ENCODE measurements around the gene TMA7B. TPM values are rescaled to one million over a fixed set of nuclear protein-coding genes. Genes with fewer than 3 reads are reported as not detected.

TMA7B gene
- total RNA-seq, 3 donors from 2014 or later (not counting 1 experiment from before 2014, with no cell fraction given): 2.6 to 8.7 (median 6.7) TPM

DNA sequence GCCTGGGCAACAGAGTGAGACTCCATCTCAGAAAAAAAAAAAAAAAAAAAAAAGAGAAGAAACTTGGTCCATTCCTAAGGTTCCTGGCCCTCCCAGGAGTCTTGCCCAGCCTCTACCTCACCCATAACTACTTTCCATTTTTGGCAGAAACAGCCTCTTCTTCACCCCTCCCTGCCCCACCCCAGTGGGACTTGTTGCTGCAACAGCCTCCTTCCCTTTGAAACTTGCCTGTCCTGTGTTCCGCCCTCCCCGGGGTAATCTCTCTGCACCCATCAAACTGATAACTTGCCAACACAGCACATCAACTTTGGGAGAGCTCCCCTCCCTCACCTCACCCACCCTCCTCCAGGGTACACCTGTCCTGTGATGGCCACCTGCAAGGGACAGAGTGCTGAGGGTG lies 24.5 kb downstream of the TMA7B start:
- Histone ChIP-seq H3K4me1 (ENCODE audit: control insufficient read depth, insufficient read depth, low read length) (no peaks in the 10 kb centered on the region), H3K9me3 (ENCODE audit: control insufficient read depth, insufficient read depth, low read length) (no peaks in the 10 kb centered on the region), H3K27ac (ENCODE audit: low read length) (no peak overlapping the region), H3K36me3 (ENCODE audit: control insufficient read depth, insufficient read depth, low read length) (no peaks in the 10 kb centered on the region), H3K27me3 (ENCODE audit: control insufficient read depth, insufficient read depth, low read length) (no peaks in the 10 kb centered on the region), H3K4me3 (ENCODE audit: low read length) (no peak overlapping the region)
- DNase-seq (no peak), ATAC-seq (no peak)
- TF ChIP-seq, protein P1, sequence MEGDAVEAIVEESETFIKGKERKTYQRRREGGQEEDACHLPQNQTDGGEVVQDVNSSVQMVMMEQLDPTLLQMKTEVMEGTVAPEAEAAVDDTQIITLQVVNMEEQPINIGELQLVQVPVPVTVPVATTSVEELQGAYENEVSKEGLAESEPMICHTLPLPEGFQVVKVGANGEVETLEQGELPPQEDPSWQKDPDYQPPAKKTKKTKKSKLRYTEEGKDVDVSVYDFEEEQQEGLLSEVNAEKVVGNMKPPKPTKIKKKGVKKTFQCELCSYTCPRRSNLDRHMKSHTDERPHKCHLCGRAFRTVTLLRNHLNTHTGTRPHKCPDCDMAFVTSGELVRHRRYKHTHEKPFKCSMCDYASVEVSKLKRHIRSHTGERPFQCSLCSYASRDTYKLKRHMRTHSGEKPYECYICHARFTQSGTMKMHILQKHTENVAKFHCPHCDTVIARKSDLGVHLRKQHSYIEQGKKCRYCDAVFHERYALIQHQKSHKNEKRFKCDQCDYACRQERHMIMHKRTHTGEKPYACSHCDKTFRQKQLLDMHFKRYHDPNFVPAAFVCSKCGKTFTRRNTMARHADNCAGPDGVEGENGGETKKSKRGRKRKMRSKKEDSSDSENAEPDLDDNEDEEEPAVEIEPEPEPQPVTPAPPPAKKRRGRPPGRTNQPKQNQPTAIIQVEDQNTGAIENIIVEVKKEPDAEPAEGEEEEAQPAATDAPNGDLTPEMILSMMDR (IDR thresholded peaks at IDR 0.05): no peak
- no peaks in the 10 kb centered on the region for H3K36me3 Mint-ChIP-seq
- intact Hi-C loops (cut with micrococcal nuclease): no loop called here
- no peak overlapping the region for H3K4me3 Mint-ChIP-seq
- H3K27ac Mint-ChIP-seq: no peak overlapping the region
- peaks cover 0 to 17% of the 10 kb centered on the region in 2 donors for H3K4me1 Mint-ChIP-seq
- peaks cover 0 to 13% of the 10 kb centered on the region in 2 donors for H3K27me3 Mint-ChIP-seq (ENCODE audit: low read depth in 2 of 2)
- WGBS (ENCODE audit: insufficient coverage): 91% methylated on average over 2 of the region's 2 CpGs
- H3K9me3 Mint-ChIP-seq: no peaks in the 10 kb centered on the region

DNA sequence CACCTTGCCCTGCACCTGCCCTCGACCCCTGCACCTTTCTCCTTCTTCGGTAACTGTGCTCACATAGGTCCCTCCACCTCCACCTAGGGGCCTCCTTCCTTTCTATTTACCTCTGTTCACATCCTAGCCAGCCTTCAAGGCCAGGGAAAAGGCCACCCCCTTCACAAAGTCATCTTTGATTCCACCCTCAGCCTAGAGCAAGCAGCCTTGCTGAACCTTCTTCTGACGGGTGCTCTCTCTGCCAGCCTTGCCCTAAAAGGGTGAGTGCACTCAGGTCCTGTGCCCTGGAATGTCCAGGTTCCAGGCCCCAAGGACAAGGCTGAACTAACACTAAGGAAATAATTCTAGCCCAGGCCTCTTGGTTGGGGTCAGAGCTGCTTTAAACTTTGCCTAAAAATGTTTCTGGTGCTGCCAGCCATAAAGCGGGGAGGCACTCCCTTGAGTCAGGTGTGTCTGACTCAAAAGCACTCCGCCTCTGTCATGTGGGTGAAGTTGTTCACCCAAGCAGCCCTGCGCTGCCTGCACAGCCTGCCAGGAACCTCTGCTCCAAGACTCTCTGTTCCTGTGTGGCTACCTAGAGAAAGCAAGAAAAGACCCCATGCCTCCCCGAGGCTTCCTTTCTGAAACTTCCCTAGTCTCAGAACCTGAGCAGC lies 25.3 kb downstream of the TMA7B start:
- H3K4me1 Mint-ChIP-seq: peaks cover 0 to 17% of the 10 kb centered on the region in 2 donors
- intact Hi-C loops (cut with micrococcal nuclease): no loop called here

GRCh38 chr22:39988386-39989114 lies 28.4 kb downstream of the TMA7B start:
- no peak for ATAC-seq
- Histone ChIP-seq H3K36me3 (ENCODE audit: control insufficient read depth, insufficient read depth, low read length) (no peaks in the 10 kb centered on the region), H3K27ac (ENCODE audit: low read length) (no peak overlapping the region), H3K27me3 (ENCODE audit: control insufficient read depth, insufficient read depth, low read length) (peaks cover 3% of the 10 kb centered on the region), H3K9me3 (ENCODE audit: control insufficient read depth, insufficient read depth, low read length) (no peaks in the 10 kb centered on the region), H3K4me1 (ENCODE audit: control insufficient read depth, insufficient read depth, low read length) (no peaks in the 10 kb centered on the region), H3K4me3 (ENCODE audit: low read length) (no peak overlapping the region)
- peak overlapping the region in 1 of 2 donors; percentile 23 for H3K27ac Mint-ChIP-seq
- H3K4me3 Mint-ChIP-seq: no peak overlapping the region
- H3K27me3 Mint-ChIP-seq (ENCODE audit: low read depth in 2 of 2): peaks cover 21 to 24% of the 10 kb centered on the region in 2 donors
- no peaks in the 10 kb centered on the region for H3K9me3 Mint-ChIP-seq
- 76% methylated on average over 8 of the region's 10 CpGs for WGBS (ENCODE audit: insufficient coverage)
- TF ChIP-seq, protein P1 (IDR thresholded peaks at IDR 0.05): no peak
- intact Hi-C loops (cut with micrococcal nuclease): no loop called here
- no peak for DNase-seq
- H3K4me1 Mint-ChIP-seq: peaks cover under 1 to 15% of the 10 kb centered on the region in 2 donors
- H3K36me3 Mint-ChIP-seq: no peaks in the 10 kb centered on the region

More for the DNA sequence above, 25.3 kb downstream of the TMA7B start:
- WGBS (ENCODE audit: insufficient coverage): 81% methylated on average over 7 of the region's 7 CpGs
- DNase-seq (peak in 1 of 2 donors; percentile 46), ATAC-seq (no peak)
- H3K4me3 ChIP-seq (ENCODE audit: low read length): no peak overlapping the region
- no peaks in the 10 kb centered on the region for H3K27me3 ChIP-seq (ENCODE audit: control insufficient read depth, insufficient read depth, low read length)
- Mint-ChIP-seq H3K9me3 (no peaks in the 10 kb centered on the region), H3K27me3 (ENCODE audit: low read depth in 2 of 2) (peaks cover 0 to 13% of the 10 kb centered on the region in 2 donors), H3K36me3 (no peaks in the 10 kb centered on the region), H3K4me3 (no peak overlapping the region), H3K27ac (no peak overlapping the region)
- H3K36me3 ChIP-seq (ENCODE audit: control insufficient read depth, insufficient read depth, low read length): no peaks in the 10 kb centered on the region
- H3K27ac ChIP-seq (ENCODE audit: low read length): no peak overlapping the region
- TF ChIP-seq, protein P1 (IDR thresholded peaks at IDR 0.05): no peak
- H3K4me1 ChIP-seq (ENCODE audit: control insufficient read depth, insufficient read depth, low read length): no peaks in the 10 kb centered on the region
- no peaks in the 10 kb centered on the region for H3K9me3 ChIP-seq (ENCODE audit: control insufficient read depth, insufficient read depth, low read length)

All from natural killer cell (primary cell).